Neural progenitor cell (in vitro differentiated cells): ENCODE data around the gene CFAP20. TPM values are rescaled to one million over a fixed set of nuclear protein-coding genes. Genes with fewer than 3 reads are reported as not detected.
"Not testable (repeated sequence)": the region's sequence is repeated elsewhere in the genome, so short reads cannot be mapped to it uniquely, and the experiment has no call there.

ENCODE experiments used
- DNase-seq: peaks from one replicate; pipeline ENCODE4 v3.0.0-alpha.2; 2016; ENCODE audit warnings: low spot score
- H2AFZ ChIP-seq: fragments of 200-600 bp; sonication (generic); replicated peaks from 2 replicates; pipeline ENCODE4 v1.6.1; 2016; ENCODE audit warnings: antibody characterized with exemption
- H3F3A ChIP-seq: fragments of 200-600 bp; sonication (generic); 2 replicates; pipeline ENCODE4 v1.6.1; 2016; ENCODE audit warnings: antibody characterized with exemption, low read depth
- H3K27ac ChIP-seq: fragments of 200-600 bp; sonication (generic); 2 replicates; pipeline ENCODE4 v1.5.1; 2016; ENCODE audit warnings: mild to moderate bottlenecking
- H3K27me3 ChIP-seq: fragments of 200-600 bp; sonication (generic); 2 replicates; pipeline ENCODE4 v1.6.1; 2016; ENCODE audit warnings: mild to moderate bottlenecking, moderate library complexity
- H3K36me3 ChIP-seq: fragments of 200-600 bp; sonication (generic); 2 replicates; pipeline ENCODE4 v1.5.1; 2016
- H3K4me1 ChIP-seq: fragments of 200-600 bp; sonication (generic); 2 replicates; pipeline ENCODE4 v1.6.1; 2016; ENCODE audit warnings: mixed run types
- H3K4me2 ChIP-seq: fragments of 200-600 bp; sonication (generic); 2 replicates; pipeline ENCODE4 v1.6.1; 2016
- H3K4me3 ChIP-seq: fragments of 200-600 bp; sonication (generic); 2 replicates; pipeline ENCODE4 v1.5.1; 2016
- H3K79me2 ChIP-seq: fragments of 200-600 bp; sonication (generic); 2 replicates; pipeline ENCODE4 v1.6.1; 2016; ENCODE audit warnings: low read depth
- H3K9ac ChIP-seq: fragments of 200-600 bp; sonication (generic); 2 replicates; pipeline ENCODE4 v1.6.1; 2016
- H3K9me3 ChIP-seq: fragments of 200-600 bp; sonication (generic); 2 replicates; pipeline ENCODE4 v1.5.1; 2016; ENCODE audit warnings: low read depth
- H4K20me1 ChIP-seq: fragments of 200-600 bp; sonication (generic); 2 replicates; pipeline ENCODE4 v1.6.1; 2016; ENCODE audit warnings: low read depth
- H3K27ac Mint-ChIP-seq: 3 replicates; pipeline ENCODE4 v1.8.0; 2021; ENCODE audit warnings: mixed read lengths
- H3K27me3 Mint-ChIP-seq: 2 replicates; pipeline ENCODE4 v1.8.0; 2022; ENCODE audit warnings: low read depth, mild to moderate bottlenecking, inconsistent platforms, moderate library complexity, mixed read lengths; ENCODE audit not compliant: insufficient read depth
- H3K36me3 Mint-ChIP-seq: 3 replicates; pipeline ENCODE4 v1.8.0; 2021; ENCODE audit warnings: mixed read lengths
- H3K4me1 Mint-ChIP-seq: 3 replicates; pipeline ENCODE4 v1.8.0; 2021; ENCODE audit warnings: mixed read lengths
- H3K4me3 Mint-ChIP-seq: 3 replicates; pipeline ENCODE4 v1.8.0; 2021; ENCODE audit warnings: mild to moderate bottlenecking, moderate library complexity, mixed read lengths
- H3K9me3 Mint-ChIP-seq: 3 replicates; pipeline ENCODE4 v1.8.0; 2020; ENCODE audit warnings: mixed read lengths
- CTCF ChIP-seq: fragments of 200-600 bp; sonication (generic); IDR thresholded peaks from 2 replicates; pipeline ENCODE4 v1.5.1; 2017; ENCODE audit warnings: antibody characterized with exemption, mild to moderate bottlenecking
- EZH2 ChIP-seq: fragments of 200-600 bp; sonication (generic); IDR thresholded peaks from 2 replicates; pipeline ENCODE4 v1.6.1; 2017; ENCODE audit warnings: antibody characterized with exemption, mild to moderate bottlenecking, moderate library complexity
- EZH2phosphoT487 ChIP-seq: fragments of 200-600 bp; sonication (generic); IDR thresholded peaks from 2 replicates; pipeline ENCODE4 v1.6.1; 2017; ENCODE audit warnings: antibody characterized with exemption
- total RNA-seq: library from RNA; depleted of rRNA; stranded (reverse); fragments of >200 nt; gene quantifications from 2 replicates; pipeline ENCODE4 v1.2.3, GENCODE V29; 2015; ENCODE audit warnings: low replicate concordance

Gene CFAP20
- total RNA-seq, 1 donor from 2014 or later = 93.8 TPM

- Histone ChIP-seq H3K27ac (no peak overlapping the region), H3K9ac (no peak overlapping the region), H3K36me3 (no peaks in the 10 kb centered on the region), H3K9me3 (no peaks in the 10 kb centered on the region), H3K27me3 (no peaks in the 10 kb centered on the region), H3F3A (no peaks in the 10 kb centered on the region), H3K4me1 (peaks cover 8% of the 10 kb centered on the region), H4K20me1 (no peaks in the 10 kb centered on the region), H3K79me2 (no peaks in the 10 kb centered on the region), H3K4me3 (no peak overlapping the region), H3K4me2 (no peak overlapping the region), H2AFZ (no peak overlapping the region)
- H3K4me1 Mint-ChIP-seq = peaks cover 10% of the 10 kb centered on the region
- no peak for TF ChIP-seq EZH2
- peaks cover 6% of the 10 kb centered on the region for H3K27me3 Mint-ChIP-seq
- H3K4me3 Mint-ChIP-seq = no peak overlapping the region
- no peaks in the 10 kb centered on the region for H3K9me3 Mint-ChIP-seq
- H3K27ac Mint-ChIP-seq = no peak overlapping the region
- DNase-seq = no peak
- no peaks in the 10 kb centered on the region for H3K36me3 Mint-ChIP-seq
These were observed 35.2 kb downstream of the CFAP20 start for GRCh38 chr16:58094026-58094425.

- not testable (repeated sequence) for H3K27ac ChIP-seq, H3K4me1 ChIP-seq, H4K20me1 ChIP-seq, H2AFZ ChIP-seq, H3K27me3 ChIP-seq, DNase-seq, H3K9me3 Mint-ChIP-seq, H3K9ac ChIP-seq, H3F3A ChIP-seq, H3K27me3 Mint-ChIP-seq, H3K36me3 Mint-ChIP-seq, H3K36me3 ChIP-seq, H3K4me2 ChIP-seq, H3K79me2 ChIP-seq, H3K27ac Mint-ChIP-seq, H3K9me3 ChIP-seq, H3K4me3 Mint-ChIP-seq, H3K4me1 Mint-ChIP-seq, H3K4me3 ChIP-seq
These were observed 38.8 kb downstream of the CFAP20 start for GRCh38 chr16:58090396-58090795.

- no peaks in the 10 kb centered on the region for H3K36me3 ChIP-seq
- TF ChIP-seq EZH2 = no peak
- TF ChIP-seq CTCF = no peak
- TF ChIP-seq EZH2phosphoT487 = no peak
- H3K9ac ChIP-seq = no peak overlapping the region
- no peaks in the 10 kb centered on the region for H3K4me1 ChIP-seq
- Mint-ChIP-seq H3K4me3 (no peak overlapping the region), H3K27ac (no peak overlapping the region), H3K4me1 (peaks cover 8% of the 10 kb centered on the region), H3K36me3 (no peaks in the 10 kb centered on the region), H3K9me3 (no peaks in the 10 kb centered on the region), H3K27me3 (peaks cover 3% of the 10 kb centered on the region)
- no peaks in the 10 kb centered on the region for H3K27me3 ChIP-seq
- no peaks in the 10 kb centered on the region for H3K9me3 ChIP-seq
- peaks cover 10% of the 10 kb centered on the region for H3F3A ChIP-seq
- no peak overlapping the region for H3K4me3 ChIP-seq
- H3K4me2 ChIP-seq = no peak overlapping the region
- H3K79me2 ChIP-seq = no peaks in the 10 kb centered on the region
- no peaks in the 10 kb centered on the region for H4K20me1 ChIP-seq
- no peak overlapping the region for H2AFZ ChIP-seq
- no peak overlapping the region for H3K27ac ChIP-seq
- no peak for DNase-seq
These were observed 41.1 kb downstream of the CFAP20 start for GRCh38 chr16:58088091-58088490.

- Histone ChIP-seq H3K79me2 (no peaks in the 10 kb centered on the region), H3K9ac (no peak overlapping the region), H3F3A (peaks cover 10% of the 10 kb centered on the region), H3K4me2 (no peak overlapping the region), H3K27ac (no peak overlapping the region), H4K20me1 (no peaks in the 10 kb centered on the region), H3K4me3 (no peak overlapping the region), H2AFZ (no peak overlapping the region), H3K9me3 (no peaks in the 10 kb centered on the region), H3K36me3 (no peaks in the 10 kb centered on the region), H3K4me1 (no peaks in the 10 kb centered on the region), H3K27me3 (no peaks in the 10 kb centered on the region)
- TF ChIP-seq EZH2phosphoT487 (no peak), EZH2 (no peak), CTCF (no peak)
- no peaks in the 10 kb centered on the region for H3K9me3 Mint-ChIP-seq
- H3K4me1 Mint-ChIP-seq = peaks cover 8% of the 10 kb centered on the region
- H3K27ac Mint-ChIP-seq = no peak overlapping the region
- H3K36me3 Mint-ChIP-seq = no peaks in the 10 kb centered on the region
- no peak overlapping the region for H3K4me3 Mint-ChIP-seq
- DNase-seq = no peak
- H3K27me3 Mint-ChIP-seq = peaks cover 3% of the 10 kb centered on the region
These were observed 41.8 kb downstream of the CFAP20 start for GRCh38 chr16:58087209-58087913.
